GM12875 (cell line): ENCODE measurements around the gene NXPE4.
"Not testable (repeated sequence)": the region's sequence is repeated elsewhere in the genome, so short reads cannot be mapped to it uniquely, and the experiment has no call there.

Experiments
- H3K4me3 ChIP-seq: one replicate; pipeline ENCODE4 v1.5.1; 2011; ENCODE audit warnings: low read depth, low read length, control low read depth
- CTCF ChIP-seq: IDR thresholded peaks from 2 replicates; pipeline ENCODE4 v1.5.1; 2011; ENCODE audit warnings: low read depth, mild to moderate bottlenecking, control low read depth, inconsistent platforms, low read length, moderate library complexity, borderline replicate concordance; ENCODE audit not compliant: insufficient read depth

Gene NXPE4

GRCh38 chr11:114614127-114614720 lies 18.6 kb upstream of the NXPE4 start:
- no peak for TF ChIP-seq CTCF
- no peak overlapping the region for H3K4me3 ChIP-seq

GRCh38 chr11:114613094-114613493 lies 17.5 kb upstream of the NXPE4 start:
- not testable (repeated sequence) for H3K4me3 ChIP-seq

GRCh38 chr11:114612686-114613085 lies 17.1 kb upstream of the NXPE4 start:
- no peak for TF ChIP-seq CTCF
- H3K4me3 ChIP-seq = no peak overlapping the region

- not testable (repeated sequence) for H3K4me3 ChIP-seq
These were observed 16.6 kb upstream of the NXPE4 start for GRCh38 chr11:114612199-114612598.

GRCh38 chr11:114610984-114611944 lies 15.7 kb upstream of the NXPE4 start:
- H3K4me3 ChIP-seq = no peak overlapping the region
- TF ChIP-seq CTCF = no peak

- no peak for TF ChIP-seq CTCF
- H3K4me3 ChIP-seq = no peak overlapping the region
These were observed 15.0 kb upstream of the NXPE4 start for GRCh38 chr11:114610550-114610949.

GRCh38 chr11:114609429-114609828 lies 13.8 kb upstream of the NXPE4 start:
- no peak overlapping the region for H3K4me3 ChIP-seq
- no peak for TF ChIP-seq CTCF

- H3K4me3 ChIP-seq = not testable (repeated sequence)
These were observed 13.0 kb upstream of the NXPE4 start for GRCh38 chr11:114608605-114609004.
